Large intestine (tissue), 3 donors: ENCODE measurements around the gene PRKAR2B. TPM values are rescaled to one million over a fixed set of nuclear protein-coding genes. Genes with fewer than 3 reads are reported as not detected.

Source experiments
- DNase-seq, 2 donors: peaks; one replicate each; pipeline versions ENCODE4 v3.0.0 to v3.0.0-alpha.2; 2013
- H3K27ac ChIP-seq: one replicate; pipeline ENCODE4 v1.5.1; 2013; ENCODE audit warnings: low read length
- H3K27me3 ChIP-seq: 2 replicates; pipeline ENCODE4 v1.6.1; 2013; ENCODE audit warnings: low read length; ENCODE audit not compliant: control insufficient read depth, insufficient read depth
- H3K36me3 ChIP-seq: 2 replicates; pipeline ENCODE4 v1.6.1; 2013; ENCODE audit warnings: low read length; ENCODE audit not compliant: control insufficient read depth, insufficient read depth
- H3K4me1 ChIP-seq: one replicate; pipeline ENCODE4 v1.6.1; 2013; ENCODE audit warnings: low read length; ENCODE audit not compliant: control insufficient read depth, insufficient read depth
- H3K4me3 ChIP-seq: one replicate; pipeline ENCODE4 v1.5.1; 2013; ENCODE audit warnings: low read length
- H3K9me3 ChIP-seq: one replicate; pipeline ENCODE4 v1.6.1; 2013; ENCODE audit warnings: mild to moderate bottlenecking, low read depth, low read length, moderate library complexity; ENCODE audit not compliant: control insufficient read depth
- WGBS: methylation state at CpG from one replicate; pipeline ENCODE4 v1.1.5; 2013; ENCODE audit warnings: low lambda C conversion rate; ENCODE audit not compliant: insufficient coverage; 5-methylcytosine and 5-hydroxymethylcytosine counted together
- polyA plus RNA-seq: library from polyadenylated mRNA; unstranded; fragments of 120-200 nt; gene quantifications from one replicate; pipeline ENCODE4 v1.2.1, GENCODE V29; 2013

PRKAR2B gene
- polyA plus RNA-seq, 1 donor, result 16.3 TPM

DNA sequence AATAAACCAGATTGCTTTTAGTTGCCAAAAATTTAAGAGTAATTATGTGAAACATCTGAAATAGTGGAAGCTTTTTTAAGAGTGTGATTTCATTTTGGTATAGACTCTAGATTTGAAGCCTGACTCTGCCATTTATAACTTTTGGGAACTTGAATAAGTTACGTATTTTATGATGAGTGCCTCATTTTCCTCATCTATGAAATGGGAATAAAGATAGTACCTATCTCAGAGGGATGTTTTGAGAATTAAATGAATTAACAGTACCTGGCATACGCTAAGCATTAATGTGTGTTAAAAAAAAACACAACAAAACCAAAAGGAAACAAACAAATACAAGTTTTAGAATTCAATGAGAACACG is 12.9 kb downstream of the PRKAR2B start:
- H3K4me1 ChIP-seq, result no peaks in the 10 kb centered on the region
- H3K27me3 ChIP-seq, result no peaks in the 10 kb centered on the region
- H3K4me3 ChIP-seq, result no peak overlapping the region
- H3K27ac ChIP-seq, result no peak overlapping the region
- WGBS, result 91% methylated on average over 3 of the region's 3 CpGs
- no peak for DNase-seq
- no peaks in the 10 kb centered on the region for H3K9me3 ChIP-seq
- H3K36me3 ChIP-seq, result no peaks in the 10 kb centered on the region

DNA sequence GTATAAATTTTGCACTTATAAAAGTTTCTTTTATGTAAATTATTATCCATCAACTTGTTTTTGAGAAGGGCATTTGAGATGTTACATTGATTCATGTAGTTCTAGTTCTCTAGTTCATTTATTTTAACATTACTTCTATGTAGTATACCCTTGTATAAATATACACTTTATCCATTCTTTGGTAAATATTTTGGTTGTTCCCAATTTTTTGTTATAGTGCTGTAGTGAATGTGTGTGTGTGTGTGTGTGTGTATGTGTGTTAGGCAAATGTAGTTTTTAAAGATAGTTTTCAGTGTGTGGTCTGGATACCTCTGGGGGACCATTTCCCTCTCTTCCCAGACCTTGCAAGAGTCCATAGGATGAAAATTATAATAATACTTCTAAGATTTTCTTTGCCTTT is 15.0 kb downstream of the PRKAR2B start:
- H3K4me3 ChIP-seq, result no peak overlapping the region
- no peak overlapping the region for H3K27ac ChIP-seq
- DNase-seq, result no peak
- H3K27me3 ChIP-seq, result peaks cover 5% of the 10 kb centered on the region
- H3K4me1 ChIP-seq, result no peaks in the 10 kb centered on the region
- no peaks in the 10 kb centered on the region for H3K36me3 ChIP-seq
- H3K9me3 ChIP-seq, result no peaks in the 10 kb centered on the region

DNA sequence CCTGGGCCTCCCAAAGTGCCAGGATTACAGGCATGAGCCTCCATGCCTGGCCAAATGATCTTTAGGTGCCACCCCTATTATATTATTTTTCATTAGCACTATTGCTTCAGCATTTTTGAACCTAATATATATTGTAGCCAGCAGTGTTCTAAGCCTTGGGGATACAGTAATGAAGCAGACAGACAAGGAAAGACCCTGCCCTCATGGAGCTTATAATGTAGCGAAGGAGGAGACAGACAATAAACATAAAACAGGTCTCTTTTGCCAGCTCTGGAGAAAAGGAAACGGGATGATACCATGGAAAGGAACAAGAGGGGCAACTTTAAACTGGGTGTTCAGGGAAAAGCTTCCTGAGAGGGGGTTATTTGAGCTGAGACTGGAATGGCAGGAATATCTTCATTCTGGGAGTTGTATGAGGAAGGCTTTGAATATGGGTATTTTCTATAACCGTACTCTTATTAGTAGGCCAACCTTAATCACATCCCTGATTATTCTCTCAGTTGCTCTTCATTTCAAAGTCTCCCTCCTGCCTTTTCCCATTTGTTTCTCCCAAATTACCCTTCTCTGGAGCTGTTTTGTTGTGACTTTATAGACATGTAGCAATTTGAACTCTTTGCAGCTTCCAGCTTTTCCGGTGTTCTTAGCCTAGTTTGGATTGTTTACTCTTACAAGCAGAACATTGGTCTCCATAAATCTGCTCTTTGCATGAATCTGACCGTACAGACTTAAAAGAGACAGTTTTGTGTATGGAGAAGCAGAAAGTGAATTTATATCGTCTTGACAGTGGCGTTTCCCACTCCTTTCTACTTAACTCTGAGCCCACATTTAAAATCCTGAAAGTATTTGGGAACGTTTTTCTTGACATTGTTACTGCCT is 19.0 kb downstream of the PRKAR2B start:
- 79% methylated on average over 5 of the region's 8 CpGs for WGBS
- Histone ChIP-seq H3K9me3 (no peaks in the 10 kb centered on the region), H3K27me3 (peaks cover 8% of the 10 kb centered on the region)

DNA sequence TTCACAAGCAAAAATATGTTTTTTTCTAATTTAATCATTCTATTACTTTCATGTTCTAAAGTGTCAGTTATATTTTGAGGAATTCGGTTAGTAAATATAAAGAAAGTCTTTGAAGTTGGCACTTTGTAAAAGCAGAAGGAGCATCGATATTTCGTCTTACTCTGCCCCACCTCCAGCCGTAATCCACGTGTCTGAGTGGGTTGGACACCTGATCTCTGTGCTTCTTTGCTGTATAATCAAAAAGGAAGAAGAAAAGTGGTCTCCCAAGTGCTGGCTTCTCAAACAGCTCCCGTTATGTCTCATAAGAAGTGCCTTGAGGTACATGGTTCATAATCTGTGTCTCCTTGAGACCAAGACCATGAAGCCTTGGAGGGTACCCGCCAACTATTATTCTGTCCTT is 19.8 kb downstream of the PRKAR2B start:
- no peak for DNase-seq
- H3K4me3 ChIP-seq, result no peak overlapping the region
- no peaks in the 10 kb centered on the region for H3K4me1 ChIP-seq
- H3K36me3 ChIP-seq, result no peaks in the 10 kb centered on the region
- no peak overlapping the region for H3K27ac ChIP-seq
- no peaks in the 10 kb centered on the region for H3K9me3 ChIP-seq
- peaks cover 8% of the 10 kb centered on the region for H3K27me3 ChIP-seq
- WGBS, result 80% methylated on average over 1 of the region's 7 CpGs

More for the DNA sequence above, 19.0 kb downstream of the PRKAR2B start:
- Histone ChIP-seq H3K4me1 (no peaks in the 10 kb centered on the region), H3K27ac (no peak overlapping the region), H3K36me3 (no peaks in the 10 kb centered on the region), H3K4me3 (no peak overlapping the region)
- DNase-seq, result no peak

DNA sequence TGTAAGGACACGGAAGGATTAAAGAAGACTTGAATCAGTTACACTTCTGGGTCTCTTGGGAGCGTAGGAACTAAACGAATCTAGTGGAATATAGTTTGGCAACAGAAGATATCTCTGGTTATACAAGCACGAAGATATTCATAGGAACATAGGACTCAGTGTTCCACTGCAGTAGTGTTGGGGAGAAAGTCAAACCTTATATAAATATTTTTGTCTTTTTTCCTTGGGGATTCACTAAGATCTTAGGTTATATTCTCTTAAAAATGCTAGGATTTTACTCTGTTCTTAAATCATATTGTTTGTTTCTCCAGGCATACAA is 21.4 kb downstream of the PRKAR2B start:
- Histone ChIP-seq H3K36me3 (no peaks in the 10 kb centered on the region), H3K27me3 (peaks cover 8% of the 10 kb centered on the region), H3K4me1 (no peaks in the 10 kb centered on the region), H3K4me3 (no peak overlapping the region), H3K27ac (no peak overlapping the region), H3K9me3 (no peaks in the 10 kb centered on the region)
- no CpG with 5 or more reads among the region's 4 CpGs for WGBS
- no peak for DNase-seq

DNA sequence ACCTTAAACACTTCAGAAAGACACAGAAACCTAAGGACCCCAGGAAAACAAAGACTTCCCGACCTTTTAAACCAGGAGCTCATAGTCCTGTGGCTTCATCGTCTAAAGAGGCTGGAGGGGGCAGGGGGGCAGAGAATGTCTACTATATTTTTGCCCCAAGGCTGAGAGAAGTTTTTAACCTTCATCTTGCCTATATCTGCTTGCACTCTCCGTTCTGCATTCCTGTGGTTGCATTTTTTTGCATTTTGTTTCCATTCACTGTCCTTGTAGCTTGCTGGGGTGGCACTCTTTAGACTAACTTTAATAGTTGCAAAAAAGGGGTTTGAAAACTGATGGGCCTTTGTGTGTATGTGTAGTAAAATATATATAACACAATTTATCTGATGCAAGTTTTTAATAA is 23.7 kb downstream of the PRKAR2B start:
- no peak overlapping the region for H3K4me3 ChIP-seq
- DNase-seq, result no peak
- no peaks in the 10 kb centered on the region for H3K9me3 ChIP-seq
- no CpG with 5 or more reads among the region's 3 CpGs for WGBS
- H3K27me3 ChIP-seq, result peaks cover 8% of the 10 kb centered on the region
- no peak overlapping the region for H3K27ac ChIP-seq
- H3K4me1 ChIP-seq, result no peaks in the 10 kb centered on the region
- no peaks in the 10 kb centered on the region for H3K36me3 ChIP-seq

DNA sequence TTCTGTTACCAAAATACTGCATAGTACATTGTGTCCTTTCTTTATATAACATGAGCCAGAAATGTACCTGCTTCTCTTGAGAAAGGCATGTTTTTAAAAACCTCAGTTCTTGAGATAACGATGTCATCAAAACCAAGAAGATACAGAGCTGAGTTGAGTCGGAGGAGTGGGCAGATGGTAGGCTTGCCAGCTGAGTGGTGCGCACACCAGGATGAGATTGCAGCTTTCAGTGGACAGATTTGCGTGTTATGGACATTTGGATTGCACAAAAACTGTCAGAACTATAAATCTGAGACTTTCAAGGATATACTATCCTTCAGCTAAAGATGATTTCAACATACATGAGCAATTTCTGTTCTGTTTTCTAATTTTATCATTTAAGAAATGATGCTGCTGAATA is 25.0 kb downstream of the PRKAR2B start:
- DNase-seq, result no peak
- Histone ChIP-seq H3K4me3 (no peak overlapping the region), H3K27me3 (peaks cover 3% of the 10 kb centered on the region), H3K36me3 (no peaks in the 10 kb centered on the region), H3K4me1 (no peaks in the 10 kb centered on the region), H3K9me3 (no peaks in the 10 kb centered on the region), H3K27ac (no peak overlapping the region)
- WGBS, result no CpG with 5 or more reads among the region's 4 CpGs

DNA sequence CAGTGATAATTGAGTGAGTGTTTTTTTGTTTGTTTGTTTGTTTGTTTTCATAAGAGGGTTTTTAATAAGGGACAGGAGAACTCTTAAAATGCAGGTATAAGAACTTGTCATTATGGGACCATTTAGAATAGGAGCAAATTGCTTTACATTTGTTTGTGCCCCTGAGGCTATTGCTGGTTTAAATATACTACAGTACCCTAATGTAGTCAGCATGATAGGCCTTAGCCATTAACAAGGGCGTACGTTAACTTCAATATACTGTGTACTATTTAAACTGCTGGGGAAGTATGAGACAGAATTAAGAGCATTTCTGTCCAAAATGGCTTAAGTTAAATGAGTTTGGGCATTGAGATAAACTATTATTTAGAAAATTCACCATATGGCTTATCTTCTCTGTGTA is 26.2 kb downstream of the PRKAR2B start:
- Histone ChIP-seq H3K4me1 (no peaks in the 10 kb centered on the region), H3K36me3 (no peaks in the 10 kb centered on the region), H3K27me3 (peaks cover under 1% of the 10 kb centered on the region), H3K9me3 (no peaks in the 10 kb centered on the region), H3K27ac (no peak overlapping the region), H3K4me3 (no peak overlapping the region)
- WGBS, result 60% methylated on average over 2 of the region's 2 CpGs
- DNase-seq, result no peak

DNA sequence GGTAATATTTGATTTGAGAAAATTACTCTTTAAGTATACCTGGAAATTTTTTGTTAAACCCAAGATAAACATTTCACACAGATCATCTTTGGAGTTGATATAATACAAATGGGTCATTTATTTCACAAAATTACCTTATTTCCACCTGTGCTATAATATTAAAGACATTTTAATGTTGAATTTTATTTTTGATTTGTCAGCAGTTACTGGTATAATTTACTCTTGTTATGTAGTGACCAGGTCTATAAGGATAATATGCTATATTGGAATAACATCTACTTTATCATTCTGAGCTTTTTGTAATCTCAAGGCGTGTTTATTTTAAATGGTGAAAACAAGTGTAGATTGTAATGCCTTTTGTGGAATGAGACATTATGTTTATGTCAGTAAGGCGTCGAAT is 26.6 kb downstream of the PRKAR2B start:
- Histone ChIP-seq H3K36me3 (no peaks in the 10 kb centered on the region), H3K27ac (no peak overlapping the region), H3K9me3 (no peaks in the 10 kb centered on the region), H3K4me1 (no peaks in the 10 kb centered on the region), H3K27me3 (no peaks in the 10 kb centered on the region), H3K4me3 (no peak overlapping the region)
- 100% methylated on average over 1 of the region's 3 CpGs for WGBS
- no peak for DNase-seq

DNA sequence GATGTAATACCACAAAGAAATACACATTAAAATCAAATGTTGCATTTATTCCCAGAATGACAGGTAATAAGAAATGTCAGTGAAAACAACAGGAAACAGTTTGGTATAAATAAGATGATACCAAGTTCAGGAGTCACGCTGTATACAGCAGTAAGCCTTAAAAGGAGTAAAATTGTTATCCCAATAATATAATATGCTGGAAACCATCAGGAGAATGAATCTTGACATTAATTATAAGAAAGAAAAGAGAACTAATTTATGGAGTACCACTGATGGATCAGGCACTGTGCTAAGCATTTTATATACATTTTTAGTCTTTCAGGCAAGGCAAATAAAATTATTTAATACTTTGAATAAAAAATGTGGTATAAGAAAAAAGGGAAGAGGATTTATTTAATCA is 27.6 kb downstream of the PRKAR2B start:
- Histone ChIP-seq H3K27me3 (no peaks in the 10 kb centered on the region), H3K27ac (no peak overlapping the region), H3K36me3 (no peaks in the 10 kb centered on the region), H3K4me1 (no peaks in the 10 kb centered on the region), H3K9me3 (no peaks in the 10 kb centered on the region), H3K4me3 (no peak overlapping the region)
- no peak for DNase-seq
- WGBS, result 100% methylated on average over 1 of the region's 1 CpG

DNA sequence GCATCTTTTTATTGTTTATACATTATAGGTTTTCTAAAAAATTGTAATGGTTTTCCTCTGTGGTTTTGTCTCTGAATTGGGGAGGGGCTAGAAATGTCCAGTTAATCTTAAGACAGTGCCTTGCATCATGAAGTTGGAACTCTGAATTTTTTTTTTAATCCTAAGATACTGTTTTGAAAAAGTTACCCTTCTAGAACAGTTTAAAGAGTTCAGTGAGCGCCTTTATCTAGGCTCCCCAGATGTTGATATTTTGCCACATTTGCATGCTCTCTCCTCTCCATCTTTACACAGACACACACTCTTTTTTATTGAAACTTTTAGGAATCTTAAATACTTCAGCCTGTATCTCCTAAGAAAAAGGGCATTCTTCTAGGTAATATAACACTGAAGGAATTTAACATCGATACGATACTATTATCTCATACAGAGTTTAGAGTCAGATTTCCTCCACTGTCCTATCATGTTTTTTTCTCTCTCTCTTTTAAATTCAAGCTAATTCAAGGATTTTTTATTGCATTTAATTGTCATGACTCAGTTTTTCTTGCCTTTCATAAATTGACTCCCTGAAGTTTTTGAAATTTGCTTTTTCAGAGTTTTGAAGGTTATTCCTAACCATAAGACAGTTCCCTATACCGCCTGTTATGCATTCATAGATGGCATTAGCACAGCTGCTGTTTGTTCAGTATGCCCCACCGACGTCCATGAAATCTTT is 31.5 kb downstream of the PRKAR2B start:
- no peak overlapping the region for H3K4me3 ChIP-seq
- no peaks in the 10 kb centered on the region for H3K4me1 ChIP-seq
- no peaks in the 10 kb centered on the region for H3K36me3 ChIP-seq
- 100% methylated on average over 1 of the region's 6 CpGs for WGBS
- H3K27ac ChIP-seq, result no peak overlapping the region
- no peaks in the 10 kb centered on the region for H3K9me3 ChIP-seq
- no peaks in the 10 kb centered on the region for H3K27me3 ChIP-seq
- no peak for DNase-seq
